ENCODE data around the gene CGREF1. TPM values are rescaled to one million over a fixed set of nuclear protein-coding genes. Genes with fewer than 3 reads are reported as not detected.

Gene CGREF1
- total RNA-seq, 4 donors from 2014 or later, result 4.0 to 8.5 (median 6.2) TPM

DNA sequence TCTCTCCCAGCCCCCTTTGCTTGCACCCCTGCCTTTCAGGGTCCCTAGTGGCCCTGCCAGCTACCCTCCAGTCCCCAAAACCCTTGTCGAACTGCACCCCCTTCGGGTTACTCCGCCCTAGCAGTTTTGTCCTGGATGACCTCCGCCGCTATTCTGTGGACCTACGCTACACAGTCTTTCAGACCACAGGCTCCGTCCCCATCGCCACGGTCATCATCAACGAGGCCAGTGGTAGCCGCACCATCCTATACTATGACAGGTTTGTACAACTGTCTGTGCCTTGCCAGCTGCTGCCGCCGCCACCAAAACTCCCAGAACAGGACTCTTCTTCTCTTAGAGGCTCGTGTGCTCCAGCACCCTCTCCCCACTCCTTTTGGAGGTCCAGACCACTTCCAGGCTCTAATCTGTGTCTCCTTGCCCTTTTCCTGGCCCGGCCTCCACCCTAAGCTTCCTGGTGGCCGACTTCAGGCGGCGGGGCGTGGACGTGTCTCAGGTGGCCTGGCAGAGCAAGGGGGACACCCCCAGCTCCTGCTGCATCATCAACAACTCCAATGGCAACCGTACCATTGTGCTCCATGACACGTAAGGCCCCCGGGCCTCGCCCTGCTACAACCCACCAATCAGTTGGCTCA, 24.5 kb downstream of the CGREF1 start:
- TF ChIP-seq, protein P1, sequence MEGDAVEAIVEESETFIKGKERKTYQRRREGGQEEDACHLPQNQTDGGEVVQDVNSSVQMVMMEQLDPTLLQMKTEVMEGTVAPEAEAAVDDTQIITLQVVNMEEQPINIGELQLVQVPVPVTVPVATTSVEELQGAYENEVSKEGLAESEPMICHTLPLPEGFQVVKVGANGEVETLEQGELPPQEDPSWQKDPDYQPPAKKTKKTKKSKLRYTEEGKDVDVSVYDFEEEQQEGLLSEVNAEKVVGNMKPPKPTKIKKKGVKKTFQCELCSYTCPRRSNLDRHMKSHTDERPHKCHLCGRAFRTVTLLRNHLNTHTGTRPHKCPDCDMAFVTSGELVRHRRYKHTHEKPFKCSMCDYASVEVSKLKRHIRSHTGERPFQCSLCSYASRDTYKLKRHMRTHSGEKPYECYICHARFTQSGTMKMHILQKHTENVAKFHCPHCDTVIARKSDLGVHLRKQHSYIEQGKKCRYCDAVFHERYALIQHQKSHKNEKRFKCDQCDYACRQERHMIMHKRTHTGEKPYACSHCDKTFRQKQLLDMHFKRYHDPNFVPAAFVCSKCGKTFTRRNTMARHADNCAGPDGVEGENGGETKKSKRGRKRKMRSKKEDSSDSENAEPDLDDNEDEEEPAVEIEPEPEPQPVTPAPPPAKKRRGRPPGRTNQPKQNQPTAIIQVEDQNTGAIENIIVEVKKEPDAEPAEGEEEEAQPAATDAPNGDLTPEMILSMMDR (IDR thresholded peaks at IDR 0.05; ENCODE audit: low read depth), result no peak

DNA sequence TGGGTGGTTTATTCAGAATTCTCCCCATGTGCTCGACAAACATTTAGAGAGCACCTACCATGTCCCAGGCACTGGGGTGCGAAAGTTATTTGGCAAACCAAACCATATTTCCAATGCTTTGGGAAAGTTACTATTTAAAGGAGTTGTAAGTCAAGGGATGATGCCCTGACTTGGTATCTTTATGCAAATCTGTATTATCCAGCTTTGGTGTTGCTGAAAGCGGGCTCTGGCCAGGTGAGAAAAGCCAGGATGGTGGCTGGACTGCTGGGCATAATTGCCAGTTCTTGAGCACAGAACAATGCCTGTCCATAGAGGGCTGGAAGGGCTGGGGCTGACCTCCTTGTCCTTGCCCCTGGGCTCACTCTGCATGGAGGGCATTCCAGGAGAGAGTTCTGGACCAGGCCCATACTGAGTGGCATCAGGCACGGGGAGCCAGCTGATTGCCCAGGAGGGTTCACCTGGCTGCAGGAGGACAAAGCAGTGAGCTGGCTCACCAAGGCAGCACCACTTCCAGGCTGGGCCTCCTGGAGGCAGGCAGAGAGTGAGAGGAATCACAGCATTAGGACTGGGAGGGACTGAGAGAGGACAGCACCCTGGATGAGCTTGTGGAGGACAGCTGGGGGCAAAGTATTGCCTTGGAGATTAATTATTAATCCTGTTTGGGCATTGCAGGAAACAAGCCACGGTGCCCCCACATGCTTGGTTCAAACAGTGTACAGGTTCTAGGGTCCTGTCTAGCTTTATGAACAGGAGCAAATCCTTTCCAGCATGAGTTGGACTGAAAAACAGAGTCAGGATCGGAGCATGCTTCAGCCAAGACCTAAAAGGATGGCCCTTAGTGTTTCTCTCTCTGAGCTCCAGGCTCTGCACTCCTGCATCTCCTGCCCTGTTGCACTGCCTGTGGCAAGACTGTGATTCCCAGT, 25.2 kb downstream of the CGREF1 start:
- TF ChIP-seq, protein P1 (IDR thresholded peaks at IDR 0.05; ENCODE audit: low read depth), result no peak

DNA sequence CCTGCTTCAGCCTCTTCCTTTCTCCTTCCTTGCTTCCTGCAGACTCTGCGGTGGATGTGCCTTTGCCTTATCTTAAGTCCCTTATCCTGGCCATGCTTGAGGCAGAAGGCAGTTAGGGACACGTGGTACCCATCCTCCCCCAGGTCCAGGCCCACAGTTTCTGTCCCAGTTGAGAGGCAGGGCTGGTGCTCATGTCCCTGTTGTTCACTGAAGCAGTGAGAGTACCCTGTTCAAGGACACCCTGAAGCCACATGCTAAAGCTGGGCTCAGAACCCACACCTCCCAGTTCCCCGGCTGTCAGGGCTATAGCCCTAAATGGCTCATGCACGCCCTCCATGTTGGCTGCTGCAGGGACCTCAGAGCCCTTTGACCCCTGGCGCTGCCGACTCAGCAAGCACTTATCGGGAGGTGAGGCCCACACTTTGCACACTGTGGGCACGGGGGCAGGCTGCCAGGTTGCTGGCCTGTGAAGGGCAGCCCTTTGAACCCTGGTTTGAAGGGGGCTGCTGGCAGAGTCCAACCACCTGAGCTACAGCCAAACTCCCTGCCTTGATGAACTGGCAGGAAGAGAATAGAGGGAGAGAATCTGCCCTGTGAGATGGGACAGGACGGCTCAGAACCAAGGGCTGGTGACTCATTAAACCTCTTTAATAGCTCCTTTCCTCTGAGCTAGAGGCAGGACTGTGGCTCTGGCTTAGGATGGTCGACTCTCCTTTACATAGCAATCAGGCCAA, 26.1 kb downstream of the CGREF1 start:
- TF ChIP-seq, protein P1 (IDR thresholded peaks at IDR 0.05; ENCODE audit: low read depth), result no peak

DNA sequence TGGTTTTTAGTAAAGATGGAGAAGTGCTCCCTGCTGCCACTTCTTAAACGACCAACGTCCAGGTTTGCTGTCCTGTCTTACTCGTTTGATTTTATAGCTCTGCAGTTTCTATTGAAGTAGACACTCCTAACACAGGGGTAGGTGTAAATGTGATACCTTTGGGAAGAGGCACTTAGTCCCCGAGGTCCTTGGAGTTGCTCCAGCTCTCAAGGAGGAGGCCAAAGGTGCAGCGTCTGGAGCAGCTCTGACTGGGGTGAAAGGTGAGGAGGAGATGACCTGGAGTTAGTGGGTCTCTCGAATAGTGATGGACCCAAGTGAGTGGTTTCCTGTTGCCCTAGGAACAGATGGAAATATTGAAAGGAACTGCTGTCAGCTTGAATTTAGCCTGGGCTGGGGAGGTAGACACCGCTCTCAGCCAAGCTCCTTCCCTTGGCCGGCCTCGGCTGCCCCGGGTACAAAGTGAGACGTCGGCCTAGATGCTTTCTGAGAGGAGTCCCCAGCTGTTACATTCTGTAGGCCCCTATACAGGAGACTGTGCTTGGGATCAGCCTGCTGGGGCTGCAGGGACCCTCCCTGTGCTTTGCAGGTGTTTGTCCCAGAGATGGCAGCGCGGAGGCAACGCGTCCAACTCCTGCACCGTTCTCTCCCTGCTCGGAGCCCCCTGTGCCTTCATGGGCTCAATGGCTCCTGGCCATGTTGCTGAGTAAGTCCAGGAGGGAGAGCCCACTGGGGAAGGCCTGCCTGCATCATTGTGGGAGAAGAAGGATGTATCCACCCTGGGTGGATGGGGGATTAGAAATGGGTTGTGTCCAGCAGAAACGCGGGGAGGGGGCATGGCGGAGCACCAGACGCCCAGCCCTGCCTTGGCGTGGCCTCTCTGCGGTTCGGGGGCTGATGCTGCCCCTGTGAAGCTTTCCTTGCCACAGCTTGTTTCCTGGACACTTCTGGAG, 26.9 kb downstream of the CGREF1 start:
- TF ChIP-seq, protein P1 (IDR thresholded peaks at IDR 0.05; ENCODE audit: low read depth), result no peak

DNA sequence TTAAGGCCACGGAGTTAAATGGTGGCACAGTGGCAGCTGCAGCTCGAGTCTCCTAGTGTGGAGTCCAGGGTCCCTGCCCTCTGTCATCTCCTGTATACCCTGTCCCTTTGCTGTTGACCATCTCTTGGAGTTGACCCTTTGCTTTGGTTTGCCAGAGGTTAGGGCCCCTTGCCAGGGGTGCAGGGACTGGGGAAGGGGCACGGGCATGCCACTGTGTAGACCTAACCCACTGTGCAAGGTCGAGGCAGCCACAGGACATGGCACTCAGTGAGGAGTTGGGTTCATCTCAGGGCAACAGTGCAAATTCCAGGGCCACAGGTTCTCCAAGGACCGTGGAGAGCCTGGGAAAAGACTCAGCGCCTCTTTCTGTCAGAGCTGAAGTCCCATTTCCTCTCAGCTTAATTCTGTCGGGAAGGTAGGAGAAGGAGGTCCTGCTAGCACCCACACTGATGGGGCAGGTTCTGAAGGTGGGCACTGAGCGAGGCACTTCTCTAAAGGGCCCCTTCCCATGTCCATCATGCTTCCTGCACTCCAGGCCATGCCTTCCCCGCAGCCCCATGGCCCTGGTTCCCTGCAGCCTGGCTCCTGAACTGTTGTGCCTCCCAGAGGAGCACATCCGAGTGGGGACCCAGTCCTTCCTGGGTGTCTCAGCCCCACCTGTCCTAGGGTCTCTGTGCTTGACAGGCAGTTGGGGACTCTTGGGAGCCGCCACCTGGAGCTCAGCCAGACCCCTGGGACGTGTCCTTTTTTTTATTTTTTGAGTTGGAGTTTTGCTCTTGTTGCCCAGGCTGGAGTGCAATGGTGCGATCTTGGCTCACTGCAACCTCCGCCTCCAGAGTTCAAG, 29.6 kb downstream of the CGREF1 start:
- TF ChIP-seq, protein P1 (IDR thresholded peaks at IDR 0.05; ENCODE audit: low read depth), result no peak

DNA sequence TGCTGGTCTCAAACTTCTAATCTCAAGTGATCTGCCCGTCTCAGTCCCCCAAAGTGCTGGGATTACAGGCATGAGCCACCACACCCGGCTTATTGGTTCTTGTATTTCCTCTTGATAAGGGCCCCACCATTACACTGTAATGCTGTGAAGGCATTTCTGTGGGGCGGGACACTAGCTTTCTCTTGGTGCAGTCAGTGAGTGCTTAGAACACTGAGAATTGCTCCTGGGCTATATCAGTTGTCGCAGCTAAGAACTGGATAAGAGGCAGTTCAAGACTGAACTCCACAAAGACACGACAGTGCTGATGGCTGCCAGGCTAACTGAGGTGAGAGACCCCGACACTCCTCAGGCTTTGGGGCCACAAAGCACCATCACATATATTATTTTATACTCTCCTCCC, 30.3 kb downstream of the CGREF1 start:
- TF ChIP-seq, protein P1 (IDR thresholded peaks at IDR 0.05; ENCODE audit: low read depth), result no peak

Measured in subcutaneous adipose tissue (tissue), 4 donors.